Activated CD8-positive, alpha-beta T cell treated with anti-CD3 and anti-CD28 coated beads for 36 hours (primary cell): Measurements from ENCODE around the gene CEP85L. TPM values are rescaled to one million over a fixed set of nuclear protein-coding genes. Genes with fewer than 3 reads are reported as not detected.

ENCODE experiments used
- ATAC-seq: fragments of 200-7000 bp; cut with Tn5 transposase; one replicate; pipeline ENCODE4 v1.10.0; 2021; ENCODE audit warnings: mild to moderate bottlenecking, moderate library complexity
- CTCF ChIA-PET: fragments of 350-600 bp; sonication (Branson Sonifier 250); formaldehyde crosslinking; loops from one replicate; lab custom pipeline; 2021; ENCODE audit warnings: antibody characterized with exemption; lab: Charles Lee
- POLR2A ChIA-PET: fragments of 350-600 bp; sonication (Branson Sonifier 250); formaldehyde crosslinking; loops from one replicate; lab custom pipeline; 2021; ENCODE audit warnings: antibody characterized with exemption; lab: Charles Lee
- DNase-seq: peaks from one replicate; pipeline ENCODE4 v3.0.0-alpha.2; 2020
- H3K27ac Mint-ChIP-seq: one replicate; pipeline ENCODE4 v1.8.0; 2021; ENCODE audit warnings: mild to moderate bottlenecking, mixed read lengths
- H3K27me3 Mint-ChIP-seq: one replicate; pipeline ENCODE4 v1.8.0; 2021; ENCODE audit warnings: mixed read lengths
- H3K36me3 Mint-ChIP-seq: one replicate; pipeline ENCODE4 v1.8.0; 2021; ENCODE audit warnings: low read depth, mixed read lengths
- H3K4me1 Mint-ChIP-seq: one replicate; pipeline ENCODE4 v1.8.0; 2021; ENCODE audit warnings: low read depth, mixed read lengths
- H3K4me3 Mint-ChIP-seq: one replicate; pipeline ENCODE4 v1.8.0; 2021; ENCODE audit warnings: mild to moderate bottlenecking, moderate library complexity, mixed read lengths
- H3K9me3 Mint-ChIP-seq: one replicate; pipeline ENCODE4 v1.8.0; 2021; ENCODE audit warnings: mixed read lengths
- CTCF ChIP-seq: fragments of 200-600 bp; IDR thresholded peaks from one replicate; pipeline ENCODE4 v1.8.0; 2022; ENCODE audit warnings: antibody characterized with exemption, mild to moderate bottlenecking
- intact Hi-C: fragments of 100-400 bp; cut with micrococcal nuclease; formaldehyde crosslinking; loops from one replicate; pipeline ENCODE4 v1.10.0; 2022
- total RNA-seq, 2 experiments: library from RNA; stranded (reverse); gene quantifications; one replicate each; pipeline ENCODE4 v1.2.3, GENCODE V29; 2021

The CEP85L gene
- total RNA-seq, 2 experiments from 2014 or later = 39.6 to 40.3 TPM

GRCh38 chr6:118558464-118559217, 92.8 kb downstream of the CEP85L start:
- ATAC-seq = peak; percentile 91
- no peak for TF ChIP-seq CTCF
- H3K9me3 Mint-ChIP-seq = no peaks in the 10 kb centered on the region
- H3K36me3 Mint-ChIP-seq = peaks cover 37% of the 10 kb centered on the region
- H3K4me3 Mint-ChIP-seq = peak overlapping the region; percentile 53
- H3K27me3 Mint-ChIP-seq = no peaks in the 10 kb centered on the region
- ChIA-PET CTCF (interaction anchor here (0.7 to 1.4 kb wide), 2 partner anchors 21 to 274 kb away, joined by 3 to 5 read pairs; no protein-coding TSS in a partner anchor), POLR2A (interaction anchor here (1.3 kb wide), 1 partner anchor 336 kb away, joined by 3 read pairs; no protein-coding TSS in a partner anchor)
- H3K4me1 Mint-ChIP-seq = peaks cover 38% of the 10 kb centered on the region
- peak overlapping the region; percentile 89 for H3K27ac Mint-ChIP-seq
- peak; percentile 27 for DNase-seq
- intact Hi-C loops = no loop called here

GRCh38 chr6:118554698-118555097, 96.7 kb downstream of the CEP85L start:
- Mint-ChIP-seq H3K27ac (no peak overlapping the region), H3K4me1 (peaks cover 52% of the 10 kb centered on the region), H3K9me3 (no peaks in the 10 kb centered on the region), H3K27me3 (no peaks in the 10 kb centered on the region), H3K4me3 (no peak overlapping the region), H3K36me3 (peaks cover 30% of the 10 kb centered on the region)
- intact Hi-C loops = no loop called here
- CTCF ChIA-PET = no interaction called here
- DNase-seq = no peak
- TF ChIP-seq CTCF = no peak
- POLR2A ChIA-PET = no interaction called here
- no peak for ATAC-seq

GRCh38 chr6:118553132-118553531, 98.3 kb downstream of the CEP85L start:
- DNase-seq (no peak), ATAC-seq (no peak)
- ChIA-PET CTCF (interaction anchor here (2.1 kb wide), 1 partner anchor 12 kb away, joined by 11 read pairs; no protein-coding TSS in a partner anchor), POLR2A (no interaction called here)
- TF ChIP-seq CTCF = no peak
- peaks cover 21% of the 10 kb centered on the region for H3K36me3 Mint-ChIP-seq
- no peaks in the 10 kb centered on the region for H3K27me3 Mint-ChIP-seq
- peaks cover 43% of the 10 kb centered on the region for H3K4me1 Mint-ChIP-seq
- H3K4me3 Mint-ChIP-seq = no peak overlapping the region
- H3K27ac Mint-ChIP-seq = no peak overlapping the region
- H3K9me3 Mint-ChIP-seq = no peaks in the 10 kb centered on the region
- intact Hi-C loops = no loop called here

GRCh38 chr6:118551063-118552053, 100.0 kb downstream of the CEP85L start:
- H3K9me3 Mint-ChIP-seq = no peaks in the 10 kb centered on the region
- CTCF ChIA-PET = interaction anchor here (0.6 to 1.2 kb wide), 8 partner anchors 17 to 753 kb away, joined by 3 to 9 read pairs (median 4); no protein-coding TSS in a partner anchor
- POLR2A ChIA-PET = no interaction called here
- ATAC-seq (peak; percentile 89), DNase-seq (peak; percentile 26)
- intact Hi-C loops = loop anchor here (2.0 kb wide), 1 partner anchor 267 kb away; no protein-coding TSS in a partner anchor
- H3K27ac Mint-ChIP-seq = peak overlapping the region; percentile 44
- H3K4me3 Mint-ChIP-seq = no peak overlapping the region
- H3K27me3 Mint-ChIP-seq = no peaks in the 10 kb centered on the region
- H3K36me3 Mint-ChIP-seq = peaks cover 15% of the 10 kb centered on the region
- peak; percentile 69 for TF ChIP-seq CTCF
- H3K4me1 Mint-ChIP-seq = peaks cover 48% of the 10 kb centered on the region
